Measurements from ENCODE around the gene TOM1L1.

Gene TOM1L1

GRCh38 chr17:54972406-54973138 lies 71.9 kb downstream of the TOM1L1 start:
- no peak overlapping the region for H3K4me2 ChIP-seq (ENCODE audit: insufficient read depth, low read length, poor library complexity, severe bottlenecking)
- DNase-seq (ENCODE audit: low spot score) = no peak

GRCh38 chr17:54974759-54975158 lies 74.1 kb downstream of the TOM1L1 start:
- peaks cover 0 to 1% of the 10 kb centered on the region in 2 donors for H3K4me1 ChIP-seq (ENCODE audit: control insufficient read depth in 2 of 2, insufficient read depth in 1 of 2, low read depth in 1 of 2, low read length in 2 of 2)
- no peak overlapping the region for H3K23ac ChIP-seq (ENCODE audit: low read depth, low read length, poor library complexity)
- no peak overlapping the region for H2AK5ac ChIP-seq (ENCODE audit: low read depth, low read length)
- WGBS, 2 donors (ENCODE audit: extremely low coverage in 2 of 2, insufficient read length in 2 of 2, insufficient replicate concordance in 1 of 2) = no CpG with 5 or more reads among the region's 3 CpGs
- no peak overlapping the region for H4K8ac ChIP-seq (ENCODE audit: low read depth, low read length)
- H3K14ac ChIP-seq (ENCODE audit: low read length) = no peak overlapping the region
- no peak overlapping the region for H3K27ac ChIP-seq (replicated peaks; ENCODE audit: low read length)
- H2AFZ ChIP-seq (ENCODE audit: low read length) = no peak overlapping the region
- peaks cover 2% of the 10 kb centered on the region for H3K79me1 ChIP-seq (ENCODE audit: low read depth, low read length)
- no peaks in the 10 kb centered on the region for H3K27me3 ChIP-seq (ENCODE audit: control insufficient read depth in 3 of 3, insufficient read depth in 3 of 3, low read depth in 1 of 3, low read length in 3 of 3)
- no peak overlapping the region for H3K18ac ChIP-seq (ENCODE audit: low read length)
- no peak overlapping the region for H3K4me3 ChIP-seq (ENCODE audit: low read length in 2 of 2)
- peaks cover 0 to 2% of the 10 kb centered on the region in 2 donors for H3K36me3 ChIP-seq (replicated peaks in 1 of 2; ENCODE audit: control insufficient read depth in 2 of 2, insufficient read depth in 2 of 2, low read length in 2 of 2)
- H2BK120ac ChIP-seq (ENCODE audit: low read depth, low read length) = no peak overlapping the region
- no peak overlapping the region for H3K4ac ChIP-seq (ENCODE audit: low read length)
- no peak overlapping the region for H3K9ac ChIP-seq (ENCODE audit: low read depth, low read length, poor library complexity)
- no peak overlapping the region for H3K4me2 ChIP-seq (ENCODE audit: insufficient read depth, low read length, poor library complexity, severe bottlenecking)
- no peak overlapping the region for H2BK12ac ChIP-seq (ENCODE audit: low read length)
- DNase-seq (ENCODE audit: low spot score) = no peak
- no peak overlapping the region for H2BK5ac ChIP-seq (ENCODE audit: low read length)
- H3K9me3 ChIP-seq (replicated peaks in 1 of 2; ENCODE audit: control insufficient read depth in 2 of 2, insufficient read depth in 1 of 2, low read depth in 1 of 2, low read length in 2 of 2) = peaks cover 4 to 26% of the 10 kb centered on the region in 2 donors
- H4K91ac ChIP-seq (ENCODE audit: low read depth, low read length, poor library complexity) = no peak overlapping the region
- H2BK15ac ChIP-seq (ENCODE audit: low read length) = no peak overlapping the region

More at GRCh38 chr17:54972406-54973138, 71.9 kb downstream of the TOM1L1 start:
- Histone ChIP-seq H3K27me3 (ENCODE audit: control insufficient read depth in 3 of 3, insufficient read depth in 3 of 3, low read depth in 1 of 3, low read length in 3 of 3) (no peaks in the 10 kb centered on the region), H3K18ac (ENCODE audit: low read length) (no peak overlapping the region), H3K14ac (ENCODE audit: low read length) (no peak overlapping the region), H2AK5ac (ENCODE audit: low read depth, low read length) (no peak overlapping the region), H3K9ac (ENCODE audit: low read depth, low read length, poor library complexity) (no peak overlapping the region), H2AFZ (ENCODE audit: low read length) (no peak overlapping the region), H3K79me1 (ENCODE audit: low read depth, low read length) (peaks cover 4% of the 10 kb centered on the region), H2BK5ac (ENCODE audit: low read length) (no peak overlapping the region), H2BK12ac (ENCODE audit: low read length) (no peak overlapping the region), H3K36me3 (replicated peaks in 1 of 2; ENCODE audit: control insufficient read depth in 2 of 2, insufficient read depth in 2 of 2, low read length in 2 of 2) (peaks cover 0 to 2% of the 10 kb centered on the region in 2 donors), H3K27ac (replicated peaks; ENCODE audit: low read length) (no peak overlapping the region), H2BK15ac (ENCODE audit: low read length) (no peak overlapping the region), H3K9me3 (replicated peaks in 1 of 2; ENCODE audit: control insufficient read depth in 2 of 2, insufficient read depth in 1 of 2, low read depth in 1 of 2, low read length in 2 of 2) (peaks cover 4 to 19% of the 10 kb centered on the region in 2 donors), H3K4me1 (ENCODE audit: control insufficient read depth in 2 of 2, insufficient read depth in 1 of 2, low read depth in 1 of 2, low read length in 2 of 2) (peaks cover 0 to 1% of the 10 kb centered on the region in 2 donors), H4K91ac (ENCODE audit: low read depth, low read length, poor library complexity) (no peak overlapping the region), H3K4ac (ENCODE audit: low read length) (no peak overlapping the region), H3K23ac (ENCODE audit: low read depth, low read length, poor library complexity) (no peak overlapping the region), H3K4me3 (ENCODE audit: low read length in 2 of 2) (no peak overlapping the region), H4K8ac (ENCODE audit: low read depth, low read length) (no peak overlapping the region), H2BK120ac (ENCODE audit: low read depth, low read length) (no peak overlapping the region)
- WGBS, 2 donors (ENCODE audit: extremely low coverage in 2 of 2, insufficient read length in 2 of 2, insufficient replicate concordance in 1 of 2) = no CpG with 5 or more reads among the region's 3 CpGs

- H3K4me1 ChIP-seq (ENCODE audit: control insufficient read depth in 2 of 2, insufficient read depth in 1 of 2, low read depth in 1 of 2, low read length in 2 of 2) = no peaks in the 10 kb centered on the region
- H3K9me3 ChIP-seq (replicated peaks in 1 of 2; ENCODE audit: control insufficient read depth in 2 of 2, insufficient read depth in 1 of 2, low read depth in 1 of 2, low read length in 2 of 2) = peaks cover 6 to 36% of the 10 kb centered on the region in 2 donors
- no peak overlapping the region for H3K4me2 ChIP-seq (ENCODE audit: insufficient read depth, low read length, poor library complexity, severe bottlenecking)
- no peak overlapping the region for H3K9ac ChIP-seq (ENCODE audit: low read depth, low read length, poor library complexity)
- H3K23ac ChIP-seq (ENCODE audit: low read depth, low read length, poor library complexity) = no peak overlapping the region
- WGBS, 2 donors (ENCODE audit: extremely low coverage in 2 of 2, insufficient read length in 2 of 2, insufficient replicate concordance in 1 of 2) = no CpG with 5 or more reads among the region's 3 CpGs
- no peak overlapping the region for H3K4me3 ChIP-seq (ENCODE audit: low read length in 2 of 2)
- H4K91ac ChIP-seq (ENCODE audit: low read depth, low read length, poor library complexity) = no peak overlapping the region
- H2BK15ac ChIP-seq (ENCODE audit: low read length) = no peak overlapping the region
- H2AFZ ChIP-seq (ENCODE audit: low read length) = no peak overlapping the region
- no peak overlapping the region for H2BK5ac ChIP-seq (ENCODE audit: low read length)
- H3K27me3 ChIP-seq (ENCODE audit: control insufficient read depth in 3 of 3, insufficient read depth in 3 of 3, low read depth in 1 of 3, low read length in 3 of 3) = no peaks in the 10 kb centered on the region
- no peak overlapping the region for H2BK12ac ChIP-seq (ENCODE audit: low read length)
- H3K18ac ChIP-seq (ENCODE audit: low read length) = no peak overlapping the region
- H3K14ac ChIP-seq (ENCODE audit: low read length) = no peak overlapping the region
- peaks cover 2% of the 10 kb centered on the region for H3K79me1 ChIP-seq (ENCODE audit: low read depth, low read length)
- no peak for DNase-seq (ENCODE audit: low spot score)
- no peak overlapping the region for H3K4ac ChIP-seq (ENCODE audit: low read length)
- peaks cover 0 to 2% of the 10 kb centered on the region in 2 donors for H3K36me3 ChIP-seq (replicated peaks in 1 of 2; ENCODE audit: control insufficient read depth in 2 of 2, insufficient read depth in 2 of 2, low read length in 2 of 2)
- H2AK5ac ChIP-seq (ENCODE audit: low read depth, low read length) = no peak overlapping the region
- H2BK120ac ChIP-seq (ENCODE audit: low read depth, low read length) = no peak overlapping the region
- H3K27ac ChIP-seq (replicated peaks; ENCODE audit: low read length) = no peak overlapping the region
- no peak overlapping the region for H4K8ac ChIP-seq (ENCODE audit: low read depth, low read length)
These were observed 75.7 kb downstream of the TOM1L1 start for GRCh38 chr17:54976316-54976715.

- Histone ChIP-seq H3K79me1 (ENCODE audit: low read depth, low read length) (peaks cover 2% of the 10 kb centered on the region), H3K27me3 (ENCODE audit: control insufficient read depth in 3 of 3, insufficient read depth in 3 of 3, low read depth in 1 of 3, low read length in 3 of 3) (no peaks in the 10 kb centered on the region), H3K4me2 (ENCODE audit: insufficient read depth, low read length, poor library complexity, severe bottlenecking) (no peak overlapping the region), H4K91ac (ENCODE audit: low read depth, low read length, poor library complexity) (no peak overlapping the region), H3K23ac (ENCODE audit: low read depth, low read length, poor library complexity) (no peak overlapping the region), H2AK5ac (ENCODE audit: low read depth, low read length) (no peak overlapping the region), H3K4me3 (ENCODE audit: low read length in 2 of 2) (no peak overlapping the region), H3K4ac (ENCODE audit: low read length) (no peak overlapping the region), H2BK5ac (ENCODE audit: low read length) (no peak overlapping the region), H3K18ac (ENCODE audit: low read length) (no peak overlapping the region), H3K27ac (replicated peaks; ENCODE audit: low read length) (no peak overlapping the region), H4K8ac (ENCODE audit: low read depth, low read length) (no peak overlapping the region), H3K36me3 (replicated peaks in 1 of 2; ENCODE audit: control insufficient read depth in 2 of 2, insufficient read depth in 2 of 2, low read length in 2 of 2) (peaks cover 0 to 2% of the 10 kb centered on the region in 2 donors), H3K9ac (ENCODE audit: low read depth, low read length, poor library complexity) (no peak overlapping the region), H2BK12ac (ENCODE audit: low read length) (no peak overlapping the region), H2BK120ac (ENCODE audit: low read depth, low read length) (no peak overlapping the region), H2BK15ac (ENCODE audit: low read length) (no peak overlapping the region), H3K14ac (ENCODE audit: low read length) (no peak overlapping the region), H2AFZ (ENCODE audit: low read length) (no peak overlapping the region), H3K9me3 (replicated peaks in 1 of 2; ENCODE audit: control insufficient read depth in 2 of 2, insufficient read depth in 1 of 2, low read depth in 1 of 2, low read length in 2 of 2) (peaks cover 6 to 36% of the 10 kb centered on the region in 2 donors), H3K4me1 (ENCODE audit: control insufficient read depth in 2 of 2, insufficient read depth in 1 of 2, low read depth in 1 of 2, low read length in 2 of 2) (no peaks in the 10 kb centered on the region)
- DNase-seq (ENCODE audit: low spot score) = no peak
- no CpG with 5 or more reads among the region's 2 CpGs for WGBS, 2 donors (ENCODE audit: extremely low coverage in 2 of 2, insufficient read length in 2 of 2, insufficient replicate concordance in 1 of 2)
These were observed 77.1 kb downstream of the TOM1L1 start for GRCh38 chr17:54977744-54978143.

All from neuronal stem cell (in vitro differentiated cells).